Measurements from ENCODE around the gene HARBI1. TPM values are rescaled to one million over a fixed set of nuclear protein-coding genes. Genes with fewer than 3 reads are reported as not detected.

The HARBI1 gene
- total and polyA plus RNA-seq, 10 of the 15 experiments (the other 5 are each of a cell fraction or from before 2014, with no cell fraction given), result 3.6 to 8.4 (median 5.2) TPM

DNA sequence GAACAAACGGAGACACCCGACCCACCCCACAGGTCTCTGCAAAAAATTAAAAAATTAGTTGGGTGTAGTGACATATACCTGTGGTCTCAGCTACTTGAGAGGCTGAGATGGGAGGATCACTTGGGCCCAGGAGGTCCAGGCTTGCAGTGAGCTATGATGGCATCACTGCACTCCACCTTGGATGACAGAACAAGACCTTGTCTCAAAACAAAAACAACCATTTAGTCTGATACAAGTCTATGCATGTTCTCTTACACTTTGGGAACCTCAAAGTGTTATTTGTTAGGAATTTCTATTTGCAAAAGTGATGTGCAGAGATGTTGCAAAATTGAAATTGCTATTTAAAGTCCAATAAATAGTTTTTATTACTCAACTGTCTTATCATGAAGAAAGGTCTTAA is 14.6 kb upstream of the HARBI1 start:
- ChIA-PET POLR2A (interaction anchor here (0.5 to 1.3 kb wide), 2 partner anchors 13 to 32 kb away, joined by 3 to 5 read pairs; no protein-coding TSS in a partner anchor), RAD21 (ENCODE audit: unreplicated experiment) (no interaction called here), CTCF (interaction anchor here (4.0 kb wide), 1 partner anchor 14 kb away, joined by 19 read pairs; the partner anchor contains the start of genes ATG13 and HARBI1), SMC1A (ENCODE audit: uncharacterized antibody, unreplicated experiment) (no interaction called here)
- DNase-seq (ENCODE audit: low read depth, low spot score), result no peak
- intact Hi-C loops (cut with micrococcal nuclease; ENCODE audit: unreplicated experiment) (no loop called here), in situ Hi-C loops (cut with MboI) (no loop called here)
- no peak for ATAC-seq
- H4K20me1 ChIP-seq (ENCODE audit: control insufficient read depth, insufficient read depth), result no peaks in the 10 kb centered on the region
- no peaks in the 10 kb centered on the region for H3K9me3 ChIP-seq (replicated peaks; ENCODE audit: control insufficient read depth, insufficient read depth, low read length)
- TF ChIP-seq YBX1 (IDR thresholded peaks at IDR 0.05) (no peak), STAT3 (IDR thresholded peaks at IDR 0.05; ENCODE audit: low read depth, low read length) (no peak), ZNF622 (IDR thresholded peaks at IDR 0.05) (no peak), SMARCA5 (IDR thresholded peaks at IDR 0.05) (no peak), NRF1 (conservative IDR thresholded peaks at IDR 0.05; ENCODE audit: low read depth, low read length) (no peak), POLR2AphosphoS5 (IDR thresholded peaks at IDR 0.05; ENCODE audit: low read length) (no peak)
- TF ChIP-seq, protein P1, sequence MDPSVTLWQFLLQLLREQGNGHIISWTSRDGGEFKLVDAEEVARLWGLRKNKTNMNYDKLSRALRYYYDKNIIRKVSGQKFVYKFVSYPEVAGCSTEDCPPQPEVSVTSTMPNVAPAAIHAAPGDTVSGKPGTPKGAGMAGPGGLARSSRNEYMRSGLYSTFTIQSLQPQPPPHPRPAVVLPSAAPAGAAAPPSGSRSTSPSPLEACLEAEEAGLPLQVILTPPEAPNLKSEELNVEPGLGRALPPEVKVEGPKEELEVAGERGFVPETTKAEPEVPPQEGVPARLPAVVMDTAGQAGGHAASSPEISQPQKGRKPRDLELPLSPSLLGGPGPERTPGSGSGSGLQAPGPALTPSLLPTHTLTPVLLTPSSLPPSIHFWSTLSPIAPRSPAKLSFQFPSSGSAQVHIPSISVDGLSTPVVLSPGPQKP (IDR thresholded peaks at IDR 0.05; ENCODE audit: low read depth, low read length), result no peak
- TF ChIP-seq, protein P2, sequence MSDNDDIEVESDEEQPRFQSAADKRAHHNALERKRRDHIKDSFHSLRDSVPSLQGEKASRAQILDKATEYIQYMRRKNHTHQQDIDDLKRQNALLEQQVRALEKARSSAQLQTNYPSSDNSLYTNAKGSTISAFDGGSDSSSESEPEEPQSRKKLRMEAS (IDR thresholded peaks at IDR 0.05; ENCODE audit: low read depth, low read length), result no peak
- H3K27ac ChIP-seq (ENCODE audit: control insufficient read depth, insufficient read depth), result no peak overlapping the region
- H3K4me2 ChIP-seq (ENCODE audit: control insufficient read depth, insufficient read depth), result no peak overlapping the region
- no peaks in the 10 kb centered on the region for H3K4me1 ChIP-seq (ENCODE audit: control insufficient read depth, insufficient read depth, low read length)
- H3K9ac ChIP-seq (ENCODE audit: control insufficient read depth, insufficient read depth, low read length), result no peak overlapping the region
- H3K27me3 ChIP-seq (replicated peaks in 1 of 2; ENCODE audit: control insufficient read depth in 2 of 2, insufficient read depth in 2 of 2, low read length in 1 of 2), result no peaks in the 10 kb centered on the region
- no peak overlapping the region for H3K4me3 ChIP-seq
- no TSS peak for BruUV-seq (replicated peaks)
- H3K79me2 ChIP-seq (ENCODE audit: control insufficient read depth, insufficient read depth, low read length), result no peaks in the 10 kb centered on the region
- no peaks in the 10 kb centered on the region; a peak in 2 of 4 replicates for H3K36me3 ChIP-seq (ENCODE audit: control insufficient read depth in 2 of 2, insufficient read depth in 2 of 2, low read length in 1 of 2)
- no peak for FAIRE-seq
- no peak overlapping the region for H2AFZ ChIP-seq (ENCODE audit: control insufficient read depth, low read depth, low read length)
- WGBS (ENCODE audit: insufficient coverage, insufficient replicate concordance, low lambda C conversion rate, missing lambda C conversion rate), result 94% methylated on average over 2 of the region's 2 CpGs
